ENCODE measurements around the gene CHST8. TPM values are rescaled to one million over a fixed set of nuclear protein-coding genes. Genes with fewer than 3 reads are reported as not detected.

Gene CHST8
- total and polyA plus RNA-seq, 8 donors, result 0.23 to 25.5 TPM; not detected in 6

DNA sequence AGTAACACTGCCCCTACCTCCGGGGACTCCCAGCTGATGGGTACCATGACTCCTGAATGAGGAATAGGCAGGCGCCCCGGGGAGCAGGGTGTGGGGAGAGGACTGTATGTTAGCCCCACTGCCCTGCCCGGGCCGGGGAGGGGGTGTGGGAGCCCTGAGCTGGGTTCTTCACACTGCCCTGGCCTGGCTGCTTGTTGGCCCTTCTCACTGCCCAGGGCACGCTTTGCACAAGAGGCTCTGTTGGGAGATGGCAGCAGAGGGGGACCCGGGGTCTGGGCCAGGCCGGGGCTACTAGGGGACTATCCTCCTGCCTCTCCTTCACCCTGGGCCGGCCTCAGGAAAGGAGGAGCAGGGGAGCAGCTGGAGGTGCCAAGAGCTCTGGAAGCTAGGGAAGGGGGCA is 155.6 kb downstream of the CHST8 start:
- Histone ChIP-seq H3K36me3 (no peaks in the 10 kb centered on the region), H3K9me3 (no peaks in the 10 kb centered on the region), H3K4me1 (peaks cover 6 to 25% (median 17%) of the 10 kb centered on the region in 4 donors), H3K27ac (no peak overlapping the region), H3K4me3 (no peak overlapping the region), H3K27me3 (peaks cover 0 to 63% (median 23%) of the 10 kb centered on the region in 3 donors)
- 72 to 88% (median 84%) methylated on average over 5 to 9 of the region's 9 CpGs for WGBS, 5 donors
- intact Hi-C loops (cut with DNase I; ENCODE audit: low total_unique reads), result loop anchor here (5.0 to 10.0 kb wide), 2 partner anchors 220 to 533 kb away; no protein-coding TSS in a partner anchor
- TF ChIP-seq EP300 (IDR thresholded peaks at IDR 0.05), result no peak
- no peak for TF ChIP-seq POLR2AphosphoS5 (IDR thresholded peaks at IDR 0.05)
- no peak for TF ChIP-seq POLR2A (IDR thresholded peaks at IDR 0.05)
- TF ChIP-seq CTCF (IDR thresholded peaks at IDR 0.05), result no peak
- DNase-seq, result no peak

DNA sequence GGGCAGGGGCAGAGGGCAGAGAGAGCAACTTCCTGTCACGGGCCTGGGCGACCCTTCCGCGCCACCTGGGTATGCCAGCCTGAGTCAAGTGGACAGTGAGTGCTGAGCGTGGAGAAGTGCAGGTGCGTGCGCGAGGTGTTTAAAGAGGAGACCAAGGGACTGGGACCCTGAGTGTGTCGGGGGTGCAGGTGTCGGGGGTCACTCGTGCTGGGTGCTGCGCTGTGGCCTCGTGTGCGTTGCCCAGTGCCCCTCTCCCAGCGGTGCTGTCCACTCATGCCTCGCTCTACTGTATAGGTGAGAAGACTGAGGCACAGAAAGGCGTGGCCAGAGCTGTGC is 156.0 kb downstream of the CHST8 start:
- TF ChIP-seq POLR2AphosphoS5 (IDR thresholded peaks at IDR 0.05) (no peak), POLR2A (IDR thresholded peaks at IDR 0.05) (no peak), EP300 (IDR thresholded peaks at IDR 0.05) (no peak)
- peaks cover 6 to 25% (median 17%) of the 10 kb centered on the region in 4 donors for H3K4me1 ChIP-seq
- H3K9me3 ChIP-seq, result no peaks in the 10 kb centered on the region
- H3K27me3 ChIP-seq, result peaks cover 0 to 63% (median 23%) of the 10 kb centered on the region in 3 donors
- intact Hi-C loops (cut with DNase I; ENCODE audit: low total_unique reads), result loop anchor here (5.0 to 10.0 kb wide), 2 partner anchors 220 to 533 kb away; no protein-coding TSS in a partner anchor
- no peak for DNase-seq
- no peak overlapping the region for H3K27ac ChIP-seq
- no peaks in the 10 kb centered on the region for H3K36me3 ChIP-seq
- no peak overlapping the region for H3K4me3 ChIP-seq
- 49 to 57% (median 52%) methylated on average over 15 to 17 of the region's 17 CpGs for WGBS, 5 donors

- Histone ChIP-seq H3K27ac (no peak overlapping the region), H3K27me3 (peaks cover 0 to 63% (median 23%) of the 10 kb centered on the region in 3 donors), H3K4me3 (peak overlapping the region in 2 of 4 donors; percentile 28 to 34), H3K36me3 (no peaks in the 10 kb centered on the region), H3K9me3 (no peaks in the 10 kb centered on the region), H3K4me1 (peaks cover 6 to 25% (median 17%) of the 10 kb centered on the region in 4 donors)
- intact Hi-C loops (cut with DNase I; ENCODE audit: low total_unique reads), result loop anchor here (5.0 to 10.0 kb wide), 2 partner anchors 219 to 533 kb away; no protein-coding TSS in a partner anchor
- DNase-seq, result peak; percentile 88 to 94
- 14 to 19% (median 17%) methylated on average over 38 to 49 of the region's 49 CpGs for WGBS, 5 donors
- peak in 6 of 7 experiments; percentile 98 to 100 (median 100) for TF ChIP-seq CTCF (IDR thresholded peaks at IDR 0.05)
- TF ChIP-seq POLR2AphosphoS5 (IDR thresholded peaks at IDR 0.05), result peak; percentile 10 to 23 (median 11)
- no peak for TF ChIP-seq POLR2A (IDR thresholded peaks at IDR 0.05)
- no peak for TF ChIP-seq EP300 (IDR thresholded peaks at IDR 0.05)
Measured at GRCh38 chr19:33778089-33778791, 156.5 kb downstream of the CHST8 start.

DNA sequence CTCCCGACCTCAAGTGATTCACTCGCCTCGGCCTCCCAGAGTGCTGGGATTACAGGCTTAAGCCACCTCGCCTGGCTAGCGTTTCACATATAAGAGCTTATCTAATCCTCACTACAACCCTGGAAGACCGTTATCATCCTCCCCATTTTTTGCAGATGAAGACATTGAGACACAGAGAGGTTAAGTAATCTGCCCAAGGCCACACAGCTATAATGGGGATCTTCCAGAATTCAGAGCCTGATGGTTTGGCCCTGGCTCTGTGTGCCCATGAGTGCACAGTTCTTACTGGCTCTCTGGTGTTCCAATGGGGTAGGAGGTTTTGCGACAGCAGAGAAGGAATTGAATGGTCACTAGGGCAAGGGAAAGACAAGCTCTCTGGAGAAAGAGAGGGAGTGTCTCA is 158.1 kb downstream of the CHST8 start:
- H3K4me1 ChIP-seq, result peaks cover 6 to 25% (median 14%) of the 10 kb centered on the region in 4 donors
- WGBS, 5 donors, result 77 to 85% (median 84%) methylated on average over 7 of the region's 7 CpGs
- intact Hi-C loops (cut with DNase I; ENCODE audit: low total_unique reads), result loop anchor here (5.0 to 10.0 kb wide), 3 partner anchors 217 to 535 kb away; no protein-coding TSS in a partner anchor
- no peak overlapping the region for H3K4me3 ChIP-seq
- no peak overlapping the region for H3K27ac ChIP-seq
- peaks cover 0 to 63% (median 23%) of the 10 kb centered on the region in 3 donors for H3K27me3 ChIP-seq
- H3K36me3 ChIP-seq, result no peaks in the 10 kb centered on the region
- no peak for DNase-seq
- TF ChIP-seq POLR2A (IDR thresholded peaks at IDR 0.05) (no peak), CTCF (IDR thresholded peaks at IDR 0.05) (no peak), POLR2AphosphoS5 (IDR thresholded peaks at IDR 0.05) (no peak), EP300 (IDR thresholded peaks at IDR 0.05) (no peak)
- no peaks in the 10 kb centered on the region for H3K9me3 ChIP-seq
